GM10248 (cell line): ENCODE data around the gene FBXO28.

ENCODE experiments used
- CTCF ChIA-PET: fragments of 300-600 bp; sonication (Branson Sonifier 250); formaldehyde crosslinking; extraction: SDS; loops from one replicate; lab custom pipeline; 2021; ENCODE audit warnings: antibody characterized with exemption; lab: Yijun Ruan, JAX
- POLR2A ChIA-PET: fragments of 350-650 bp; sonication (Branson Sonifier 250); formaldehyde crosslinking; extraction: SDS; loops from one replicate; lab custom pipeline; 2020; ENCODE audit warnings: antibody characterized with exemption; lab: Yijun Ruan, JAX
- DNase-seq: peaks from one replicate; pipeline ENCODE4 v3.0.0; 2012; ENCODE audit errors: extremely low spot score
- CTCF ChIP-seq: IDR thresholded peaks from 2 replicates; pipeline ENCODE4 v1.5.1; 2012; ENCODE audit warnings: mild to moderate bottlenecking, low read depth; ENCODE audit errors: extremely low read depth, missing control alignments, control extremely low read depth

The FBXO28 gene

GRCh38 chr1:224168859-224169380 is 55.0 kb downstream of the FBXO28 start:
- POLR2A ChIA-PET: interaction anchor here (0.5 to 0.9 kb wide), 2 partner anchors 11 to 266 kb away, joined by 4 to 6 read pairs; partner anchors contain the start of gene WDR26
- CTCF ChIA-PET: interaction anchor here (0.9 to 1.7 kb wide), 7 partner anchors 9 to 288 kb away, joined by 3 to 9 read pairs (median 4); partner anchors contain the start of gene DEGS1
- peak; percentile 66 for DNase-seq
- TF ChIP-seq CTCF: no peak

GRCh38 chr1:224169718-224170270 is 55.9 kb downstream of the FBXO28 start:
- ChIA-PET CTCF (interaction anchor here (0.7 to 1.5 kb wide), 6 partner anchors 8 to 287 kb away, joined by 3 to 9 read pairs (median 4); partner anchors contain the start of gene DEGS1), POLR2A (interaction anchor here (0.5 to 0.9 kb wide), 2 partner anchors 12 to 265 kb away, joined by 4 to 6 read pairs; partner anchors contain the start of gene WDR26)
- no peak for TF ChIP-seq CTCF
- no peak for DNase-seq

GRCh38 chr1:224170343-224170742 is 56.4 kb downstream of the FBXO28 start:
- CTCF ChIA-PET: interaction anchor here (0.7 to 1.2 kb wide), 2 partner anchors 9 to 17 kb away, joined by 3 read pairs; no protein-coding TSS in a partner anchor
- POLR2A ChIA-PET: no interaction called here

GRCh38 chr1:224170748-224171478 is 57.0 kb downstream of the FBXO28 start:
- ChIA-PET CTCF (interaction anchor here (0.7 to 1.2 kb wide), 2 partner anchors 9 to 17 kb away, joined by 3 read pairs; no protein-coding TSS in a partner anchor), POLR2A (no interaction called here)
- DNase-seq: no peak
- TF ChIP-seq CTCF: peak; percentile 3

More at GRCh38 chr1:224170343-224170742, 56.4 kb downstream of the FBXO28 start:
- DNase-seq: no peak
- no peak for TF ChIP-seq CTCF

GRCh38 chr1:224172229-224172628 is 58.3 kb downstream of the FBXO28 start:
- DNase-seq: no peak
- ChIA-PET CTCF (interaction anchor here (1.5 to 1.6 kb wide), 2 partner anchors 14 to 21 kb away, joined by 4 to 7 read pairs; no protein-coding TSS in a partner anchor), POLR2A (no interaction called here)
- TF ChIP-seq CTCF: no peak

GRCh38 chr1:224173523-224173922 is 59.6 kb downstream of the FBXO28 start:
- no peak for TF ChIP-seq CTCF
- no peak for DNase-seq
- POLR2A ChIA-PET: no interaction called here
- CTCF ChIA-PET: interaction anchor here (1.5 to 1.6 kb wide), 2 partner anchors 15 to 20 kb away, joined by 4 to 7 read pairs; no protein-coding TSS in a partner anchor
